Cardiac muscle cell (in vitro differentiated cells and primary cell): ENCODE results near the gene JPT2. TPM values are rescaled to one million over a fixed set of nuclear protein-coding genes. Genes with fewer than 3 reads are reported as not detected.
"Not testable (repeated sequence)": the region's sequence is repeated elsewhere in the genome, so short reads cannot be mapped to it uniquely, and the experiment has no call there.

Experiments used
- DNase-seq, 2 donors: peaks; one replicate each; pipeline versions ENCODE4 v3.0.0 to v3.0.0-alpha.2; 2010 to 2017; ENCODE audit warnings: low read depth in 1 of 2, low spot score in 1 of 2
- H3K27ac ChIP-seq: fragments of 200-600 bp; sonication (generic); 2 replicates; pipeline ENCODE4 v1.5.1; 2016
- H3K27me3 ChIP-seq: fragments of 200-600 bp; sonication (generic); 2 replicates; pipeline ENCODE4 v1.6.0; 2016; ENCODE audit warnings: control low read depth
- H3K36me3 ChIP-seq: fragments of 200-600 bp; sonication (generic); 2 replicates; pipeline ENCODE4 v1.5.1; 2016; ENCODE audit warnings: control low read depth
- H3K4me1 ChIP-seq: fragments of 200-600 bp; sonication (generic); 2 replicates; pipeline ENCODE4 v1.8.1; 2017; ENCODE audit warnings: low read depth, mild to moderate bottlenecking, mixed run types
- H3K4me3 ChIP-seq: fragments of 200-600 bp; sonication (generic); 2 replicates; pipeline ENCODE4 v1.5.1; 2016; ENCODE audit warnings: mild to moderate bottlenecking
- H3K9me3 ChIP-seq: fragments of 200-600 bp; sonication (generic); 2 replicates; pipeline ENCODE4 v1.5.1; 2017; ENCODE audit warnings: low read depth, mild to moderate bottlenecking, control low read depth
- CTCF ChIP-seq: IDR thresholded peaks from 2 replicates; pipeline ENCODE4 v1.5.1; 2012; ENCODE audit warnings: low read depth, mild to moderate bottlenecking, low read length
- polyA plus RNA-seq: library from polyadenylated mRNA; unstranded; fragments of >200 nt; fragmentation: Nextera tagmentation; extraction: Ambion mirVana; gene quantifications from 2 replicates; pipeline ENCODE4 v1.2.1, GENCODE V29; 2016
- total RNA-seq: library from RNA; depleted of rRNA; stranded (reverse); fragments of >200 nt; gene quantifications from 2 replicates; pipeline ENCODE4 v1.2.3, GENCODE V29; 2016

JPT2 gene
- total and polyA plus RNA-seq, 2 experiments from 2014 or later: 10.0 to 34.5 TPM

- Histone ChIP-seq H3K4me3 (no peak overlapping the region), H3K36me3 (peaks cover 25% of the 10 kb centered on the region), H3K9me3 (no peaks in the 10 kb centered on the region), H3K27ac (no peak overlapping the region), H3K4me1 (peaks cover 2% of the 10 kb centered on the region), H3K27me3 (no peaks in the 10 kb centered on the region)
- DNase-seq: no peak
- no peak for TF ChIP-seq CTCF
These were observed 23.3 kb downstream of the JPT2 start for GRCh38 chr16:1701216-1701878.

GRCh38 chr16:1705324-1705687 lies 27.2 kb downstream of the JPT2 start:
- H3K27ac ChIP-seq: peak overlapping the region; percentile 88
- H3K4me3 ChIP-seq: peak overlapping the region; percentile 93
- peaks cover 30% of the 10 kb centered on the region for H3K4me1 ChIP-seq
- H3K36me3 ChIP-seq: peaks cover 10% of the 10 kb centered on the region
- H3K27me3 ChIP-seq, H3K9me3 ChIP-seq: not testable (repeated sequence)
- peak; percentile 32 for DNase-seq

GRCh38 chr16:1705688-1706385 lies 27.8 kb downstream of the JPT2 start, which contains the start of gene MAPK8IP3:
MAPK8IP3 (plus strand) TSS chr16:1706195; CDS start chr16:1706340, 145 bp downstream.
- DNase-seq: peak; percentile 91 to 93
- H3K9me3 ChIP-seq: no peaks in the 10 kb centered on the region
- H3K27ac ChIP-seq: peak within 1 kb of the TSS; percentile 88
- peak within 1 kb of the TSS; percentile 93 for H3K4me3 ChIP-seq
- no peaks in the 10 kb centered on the region for H3K27me3 ChIP-seq
- peaks cover 30% of the 10 kb centered on the region for H3K4me1 ChIP-seq
- peaks cover 5% of the 10 kb centered on the region for H3K36me3 ChIP-seq
- TF ChIP-seq CTCF: peak; percentile 72

- Histone ChIP-seq H3K4me1 (peaks cover 30% of the 10 kb centered on the region), H3K9me3 (no peaks in the 10 kb centered on the region), H3K36me3 (no peaks in the 10 kb centered on the region), H3K4me3 (peak overlapping the region; percentile 93), H3K27me3 (no peaks in the 10 kb centered on the region), H3K27ac (peak overlapping the region; percentile 88)
- peak; percentile 24 to 43 for DNase-seq
- TF ChIP-seq CTCF: no peak
These were observed 28.5 kb downstream of the JPT2 start for GRCh38 chr16:1706386-1707192.

- Histone ChIP-seq H3K27me3 (no peaks in the 10 kb centered on the region), H3K27ac (peak overlapping the region; percentile 26), H3K36me3 (no peaks in the 10 kb centered on the region), H3K9me3 (no peaks in the 10 kb centered on the region), H3K4me1 (peaks cover 32% of the 10 kb centered on the region), H3K4me3 (peak overlapping the region; percentile 93)
- DNase-seq: peak; percentile 16 to 40
- TF ChIP-seq CTCF: no peak
These were observed 29.2 kb downstream of the JPT2 start for GRCh38 chr16:1707193-1707790.
